WTC11 (cell line): Measurements from ENCODE around the gene KRTAP4-9.

Experiments used
- NFE2L1 ChIP-seq: sonication (generic); formaldehyde crosslinking; IDR thresholded peaks from 2 replicates; pipeline ENCODE4 v1.8.1; 2023; ENCODE audit warnings: missing genetic modification reagents
- TF ChIP-seq, protein P1 (sequence below): fragments of 200-600 bp; IDR thresholded peaks from 2 replicates; pipeline ENCODE4 v1.8.0; 2022; ENCODE audit warnings: antibody characterized with exemption

DNA sequence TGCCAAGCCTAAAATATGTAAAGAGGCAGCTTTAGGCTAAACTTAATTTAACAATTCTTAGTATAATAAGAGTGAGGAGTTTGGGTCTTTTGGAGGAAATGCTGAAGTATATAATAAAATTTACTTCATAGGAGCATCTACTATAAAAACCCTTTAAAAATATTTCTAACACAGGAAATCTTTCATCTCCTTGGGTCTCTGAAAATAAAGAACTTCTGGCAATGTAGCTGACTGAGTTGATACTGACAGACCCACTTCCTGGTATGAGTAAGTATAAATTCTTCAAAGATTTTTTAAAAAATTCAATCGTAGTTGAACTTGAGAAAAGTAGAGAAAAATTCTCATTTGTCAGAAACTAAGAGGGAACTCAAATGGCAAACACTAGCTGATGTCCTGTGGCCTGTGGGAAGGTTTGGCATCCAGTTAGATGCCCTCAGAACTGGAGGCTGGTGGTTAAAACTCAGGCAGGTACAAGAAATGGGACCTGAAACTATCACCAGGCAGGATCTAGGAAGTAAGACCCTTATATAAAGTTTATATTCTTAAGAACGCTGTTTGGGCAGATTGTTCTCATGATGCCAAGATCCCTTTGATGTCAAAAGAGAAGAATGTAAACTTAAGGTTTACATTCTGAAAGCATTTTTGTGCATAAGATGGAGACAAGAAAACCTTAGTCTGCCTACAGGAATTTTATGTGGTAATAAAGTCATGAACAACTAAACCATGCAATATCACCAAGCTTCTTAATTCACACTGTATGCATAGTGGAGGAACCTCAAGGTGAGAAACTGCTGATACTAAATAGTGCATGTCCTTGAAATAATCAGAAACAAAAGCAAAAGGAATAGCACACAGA, 28.9 kb downstream of the KRTAP4-9 start:
- TF ChIP-seq, protein P1, sequence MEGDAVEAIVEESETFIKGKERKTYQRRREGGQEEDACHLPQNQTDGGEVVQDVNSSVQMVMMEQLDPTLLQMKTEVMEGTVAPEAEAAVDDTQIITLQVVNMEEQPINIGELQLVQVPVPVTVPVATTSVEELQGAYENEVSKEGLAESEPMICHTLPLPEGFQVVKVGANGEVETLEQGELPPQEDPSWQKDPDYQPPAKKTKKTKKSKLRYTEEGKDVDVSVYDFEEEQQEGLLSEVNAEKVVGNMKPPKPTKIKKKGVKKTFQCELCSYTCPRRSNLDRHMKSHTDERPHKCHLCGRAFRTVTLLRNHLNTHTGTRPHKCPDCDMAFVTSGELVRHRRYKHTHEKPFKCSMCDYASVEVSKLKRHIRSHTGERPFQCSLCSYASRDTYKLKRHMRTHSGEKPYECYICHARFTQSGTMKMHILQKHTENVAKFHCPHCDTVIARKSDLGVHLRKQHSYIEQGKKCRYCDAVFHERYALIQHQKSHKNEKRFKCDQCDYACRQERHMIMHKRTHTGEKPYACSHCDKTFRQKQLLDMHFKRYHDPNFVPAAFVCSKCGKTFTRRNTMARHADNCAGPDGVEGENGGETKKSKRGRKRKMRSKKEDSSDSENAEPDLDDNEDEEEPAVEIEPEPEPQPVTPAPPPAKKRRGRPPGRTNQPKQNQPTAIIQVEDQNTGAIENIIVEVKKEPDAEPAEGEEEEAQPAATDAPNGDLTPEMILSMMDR: no peak
- TF ChIP-seq NFE2L1: no peak
